Adrenal gland (tissue), 12 donors: ENCODE data around the gene GAN. TPM values are rescaled to one million over a fixed set of nuclear protein-coding genes. Genes with fewer than 3 reads are reported as not detected.
A peak's percentile ranks its signal among the peaks of the same experiment; 100 is the strongest.

Experiments used
- DNase-seq, 7 donors: peaks; one replicate each; pipeline ENCODE4 v3.0.0-alpha.2; 2019 to 2020
- H3K27ac ChIP-seq, 5 donors: fragments of 200-600 bp; sonication (generic) in 4 of 5; 1 replicate in 3 of 5; 2 replicates in 2 of 5; pipeline versions ENCODE4 v1.5.1 to v1.8.0; 2016 to 2020; ENCODE audit warnings: mild to moderate bottlenecking in 1 of 5
- H3K27me3 ChIP-seq: fragments of 200-600 bp; 2 replicates; pipeline ENCODE4 v1.8.0; 2021
- H3K36me3 ChIP-seq, 2 donors: fragments of 200-600 bp; replicated peaks in 1 of 2; 1 replicate in 1 of 2; 2 replicates in 1 of 2; pipeline versions ENCODE4 v1.5.1 to v1.8.0; 2018 to 2022
- H3K4me1 ChIP-seq, 2 donors: fragments of 200-600 bp; replicated peaks in 1 of 2; 1 replicate in 1 of 2; 2 replicates in 1 of 2; pipeline versions ENCODE4 v1.5.1 to v1.8.0; 2018 to 2021
- H3K4me3 ChIP-seq, 4 donors: fragments of 200-600 bp; sonication (generic) in 3 of 4; one replicate each; pipeline ENCODE4 v1.5.1; 2016 to 2018
- H3K9me3 ChIP-seq, 3 donors: fragments of 200-600 bp; sonication (generic) in 1 of 3; replicated peaks in 1 of 3; 1 replicate in 2 of 3; 2 replicates in 1 of 3; pipeline versions ENCODE4 v1.5.1 to v1.8.0; 2016 to 2021
- POLR2A ChIP-seq, 2 donors: fragments of 450-650 bp; IDR thresholded peaks; one replicate each; pipeline ENCODE4 v1.6.1; 2017; ENCODE audit warnings: antibody characterized with exemption in 2 of 2, mild to moderate bottlenecking in 2 of 2, moderate library complexity in 1 of 2
- WGBS, 4 donors: extraction: QIAGEN DNeasy Blood & Tissue Kit in 2 of 4; methylation state at CpG; one replicate each; pipeline versions ENCODE4 v1.1.5 to v1.1.7; 2013 to 2017; 5-methylcytosine and 5-hydroxymethylcytosine counted together
- intact Hi-C, 2 donors: fragments of 100-400 bp; cut with DNase I; formaldehyde crosslinking; loops; one replicate each; pipeline versions ENCODE4 v1.14.1 to v1.15.0; 2022 to 2023
- polyA plus RNA-seq, 3 donors: library from polyadenylated mRNA; stranded (reverse); fragments of 200-250 nt in 2 of 3; fragments of 350-450 nt in 1 of 3; fragmentation: Illumina TruSeq in 1 of 3; extraction: RNeasy Lipid Tissue Mini Kit (QIAGEN cat#74804) in 1 of 3; gene quantifications; one replicate each; pipeline ENCODE4 v1.2.3, GENCODE V29; 2013 to 2014
- total RNA-seq, 9 donors: library from RNA; depleted of rRNA in 4 of 9; stranded (reverse); fragments of >200 nt in 4 of 9; fragments of 120-200 nt in 1 of 9; fragmentation: NEBNext Ultra II Directional in 1 of 9; extraction: Animal tissue kit (Norgen Biotek cat#: 25700) in 1 of 9; gene quantifications; one replicate each; pipeline versions ENCODE4 v1.1.0 to v1.2.4, GENCODE V29; 2013 to 2023
- TF ChIP-seq, protein P1 (sequence below), 6 experiments: fragments of 450-650 bp in 4 of 6; fragments of 200-600 bp in 2 of 6; sonication (generic) in 1 of 6; IDR thresholded peaks; 1 replicate in 5 of 6; 2 replicates in 1 of 6; pipeline versions ENCODE4 v1.5.1 to v1.8.0; 2016 to 2021; ENCODE audit warnings: antibody characterized with exemption in 6 of 6, mild to moderate bottlenecking in 2 of 6, moderate library complexity in 1 of 6
- donor health status: healthy with polysubstance abuse.
- donor health status: Bipolar disorder and iron deficiency.
- donor health status: DM: yes; HTN: yes; CAD: no.
- donor health status: DM: no; HTN: no; CAD: no.
- donor health status: DM: no; HTN: no; CAD: no.
- donor health status: DM: yes; HTN: yes; CAD: no.

Gene GAN
- total and polyA plus RNA-seq, 12 donors = 1.0 to 7.5 (median 3.8) TPM

DNA sequence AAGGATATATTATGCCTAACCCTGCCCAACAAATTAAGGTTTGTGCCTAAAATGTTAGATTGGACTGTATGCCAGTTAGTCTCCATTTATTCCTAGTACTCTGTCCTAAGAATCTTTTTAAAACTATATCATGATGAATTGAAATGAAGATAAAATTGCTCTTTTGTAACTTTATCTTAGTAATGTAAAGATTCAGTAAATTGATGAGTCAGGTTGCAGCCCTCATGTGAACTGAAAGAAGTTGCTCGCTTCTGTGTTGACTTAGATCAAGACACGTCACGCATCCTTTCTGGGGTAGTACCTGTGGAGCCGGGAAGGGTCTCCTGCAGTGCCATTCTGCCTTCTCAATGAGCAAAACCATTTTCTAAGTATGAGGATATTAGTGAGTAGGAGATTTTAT, 63.3 kb downstream of the GAN start:
- Histone ChIP-seq H3K4me1 (no peaks in the 10 kb centered on the region), H3K4me3 (no peak overlapping the region), H3K36me3 (peaks cover 0 to 14% of the 10 kb centered on the region in 2 donors), H3K27me3 (no peaks in the 10 kb centered on the region), H3K27ac (no peak overlapping the region), H3K9me3 (no peaks in the 10 kb centered on the region)
- DNase-seq = no peak
- TF ChIP-seq, protein P1, sequence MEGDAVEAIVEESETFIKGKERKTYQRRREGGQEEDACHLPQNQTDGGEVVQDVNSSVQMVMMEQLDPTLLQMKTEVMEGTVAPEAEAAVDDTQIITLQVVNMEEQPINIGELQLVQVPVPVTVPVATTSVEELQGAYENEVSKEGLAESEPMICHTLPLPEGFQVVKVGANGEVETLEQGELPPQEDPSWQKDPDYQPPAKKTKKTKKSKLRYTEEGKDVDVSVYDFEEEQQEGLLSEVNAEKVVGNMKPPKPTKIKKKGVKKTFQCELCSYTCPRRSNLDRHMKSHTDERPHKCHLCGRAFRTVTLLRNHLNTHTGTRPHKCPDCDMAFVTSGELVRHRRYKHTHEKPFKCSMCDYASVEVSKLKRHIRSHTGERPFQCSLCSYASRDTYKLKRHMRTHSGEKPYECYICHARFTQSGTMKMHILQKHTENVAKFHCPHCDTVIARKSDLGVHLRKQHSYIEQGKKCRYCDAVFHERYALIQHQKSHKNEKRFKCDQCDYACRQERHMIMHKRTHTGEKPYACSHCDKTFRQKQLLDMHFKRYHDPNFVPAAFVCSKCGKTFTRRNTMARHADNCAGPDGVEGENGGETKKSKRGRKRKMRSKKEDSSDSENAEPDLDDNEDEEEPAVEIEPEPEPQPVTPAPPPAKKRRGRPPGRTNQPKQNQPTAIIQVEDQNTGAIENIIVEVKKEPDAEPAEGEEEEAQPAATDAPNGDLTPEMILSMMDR (IDR thresholded peaks at IDR 0.05) = no peak
- no peak for TF ChIP-seq POLR2A (IDR thresholded peaks at IDR 0.05)
- intact Hi-C loops = no loop called here
- WGBS, 4 donors = 95 to 99% (median 97%) methylated on average over 4 of the region's 4 CpGs

DNA sequence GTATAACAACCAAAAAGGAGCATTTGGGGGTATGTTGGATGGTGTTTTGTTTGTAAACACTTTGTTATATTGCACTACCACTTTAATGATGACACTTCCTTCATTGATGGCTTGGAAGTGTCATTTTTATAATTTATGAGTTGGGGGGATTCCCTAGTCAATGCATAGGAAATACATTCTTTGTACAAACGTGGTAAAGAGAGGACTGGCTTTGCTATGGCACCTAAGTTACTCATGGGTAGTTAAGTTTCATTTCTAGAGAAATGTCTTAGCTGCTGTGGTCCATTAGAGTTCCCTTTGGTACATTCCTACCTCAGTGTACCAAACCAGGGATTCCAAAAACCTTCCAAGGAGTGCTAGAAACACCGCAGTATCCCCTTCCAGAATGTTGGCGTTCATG, 66.2 kb downstream of the GAN start:
- WGBS, 4 donors = 87 to 95% (median 92%) methylated on average over 3 of the region's 3 CpGs
- no peak overlapping the region for H3K4me3 ChIP-seq
- DNase-seq = no peak
- no peaks in the 10 kb centered on the region for H3K9me3 ChIP-seq
- H3K36me3 ChIP-seq = peaks cover 0 to 14% of the 10 kb centered on the region in 2 donors
- no peaks in the 10 kb centered on the region for H3K27me3 ChIP-seq
- H3K27ac ChIP-seq = no peak overlapping the region
- no peaks in the 10 kb centered on the region for H3K4me1 ChIP-seq
- intact Hi-C loops = no loop called here
- TF ChIP-seq, protein P1 (IDR thresholded peaks at IDR 0.05) = no peak
- no peak for TF ChIP-seq POLR2A (IDR thresholded peaks at IDR 0.05)

DNA sequence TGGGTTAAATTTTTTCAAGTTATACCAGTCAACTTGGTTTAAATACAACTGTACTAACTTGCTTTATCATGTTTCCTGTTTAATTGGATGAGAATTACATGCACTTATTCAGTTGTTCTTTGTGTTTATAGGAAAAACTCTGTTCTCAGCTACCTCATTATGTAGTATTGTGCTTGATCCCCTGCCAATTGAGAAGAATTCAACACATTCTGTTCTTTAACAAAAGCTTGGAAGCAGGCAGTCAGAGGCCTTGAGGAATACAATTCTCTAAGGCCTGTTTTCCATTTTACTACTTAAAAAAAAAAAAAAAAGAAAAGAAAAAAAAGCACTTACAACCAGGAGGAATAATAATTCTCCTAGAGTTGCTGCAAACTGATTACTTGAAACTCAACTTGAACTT, 69.2 kb downstream of the GAN start:
- H3K4me3 ChIP-seq = no peak overlapping the region
- DNase-seq = no peak
- H3K27me3 ChIP-seq = no peaks in the 10 kb centered on the region
- intact Hi-C loops = no loop called here
- no peak for TF ChIP-seq POLR2A (IDR thresholded peaks at IDR 0.05)
- TF ChIP-seq, protein P1 (IDR thresholded peaks at IDR 0.05) = no peak
- H3K4me1 ChIP-seq = no peaks in the 10 kb centered on the region
- H3K36me3 ChIP-seq = no peaks in the 10 kb centered on the region
- no peaks in the 10 kb centered on the region for H3K9me3 ChIP-seq
- H3K27ac ChIP-seq = no peak overlapping the region

DNA sequence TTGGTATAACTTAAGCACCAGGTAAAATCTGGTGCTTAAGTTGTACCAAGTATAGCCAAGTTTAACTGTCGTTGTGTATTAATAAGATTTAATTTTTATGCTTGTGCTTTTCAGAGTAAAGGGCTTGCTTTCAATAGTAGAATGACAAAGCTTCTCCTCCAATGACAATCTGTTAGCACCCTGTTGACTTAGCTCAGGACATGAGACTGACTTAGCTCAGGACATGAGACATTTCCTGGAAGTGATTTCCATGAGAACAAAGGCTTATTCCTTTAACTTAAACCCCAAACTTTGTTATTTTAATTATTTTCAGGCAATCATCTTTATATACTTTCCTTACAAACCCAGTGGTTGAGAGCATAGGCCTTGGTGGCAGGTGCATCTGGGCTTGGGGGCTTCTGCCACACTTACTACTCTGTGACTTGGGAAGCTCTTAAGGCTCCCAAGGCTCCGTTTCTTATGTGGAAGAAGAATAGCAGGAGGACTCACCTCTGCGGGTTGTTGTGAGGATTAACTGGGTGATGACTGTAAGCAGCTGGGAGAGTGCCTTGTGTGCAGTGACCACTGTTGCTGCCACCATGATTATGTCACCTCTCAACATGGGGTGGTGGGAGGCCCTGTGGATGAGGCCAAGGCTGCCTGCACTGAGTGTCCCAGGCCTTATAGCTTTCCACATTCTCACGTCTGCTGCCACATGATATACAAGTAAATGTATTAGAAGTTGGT, 70.4 kb downstream of the GAN start:
- Histone ChIP-seq H3K36me3 (no peaks in the 10 kb centered on the region), H3K9me3 (no peaks in the 10 kb centered on the region), H3K27me3 (no peaks in the 10 kb centered on the region), H3K4me3 (no peak overlapping the region), H3K27ac (peak overlapping the region in 1 of 5 donors; percentile 0), H3K4me1 (no peaks in the 10 kb centered on the region)
- WGBS, 4 donors = 86 to 98% (median 93%) methylated on average over 4 of the region's 4 CpGs
- no peak for DNase-seq
- intact Hi-C loops = no loop called here
- TF ChIP-seq, protein P1 (IDR thresholded peaks at IDR 0.05) = no peak
- TF ChIP-seq POLR2A (IDR thresholded peaks at IDR 0.05) = no peak
